Small intestine (tissue), 16 donors: ENCODE results near the gene SREK1. TPM values are rescaled to one million over a fixed set of nuclear protein-coding genes. Genes with fewer than 3 reads are reported as not detected.

Source experiments
- DNase-seq, 2 donors: peaks; one replicate each; pipeline versions ENCODE4 v3.0.0 to v3.0.0-alpha.2; 2013
- FAIRE-seq: peaks from 2 replicates; lab custom pipeline; 2012; peaks lifted over from hg19 to GRCh38; lab: Jason Lieb, UNC
- H3K27ac ChIP-seq, 3 donors: one replicate each; pipeline ENCODE4 v1.5.1; 2013; ENCODE audit warnings: low read length in 2 of 3, mild to moderate bottlenecking in 2 of 3, control low read depth in 1 of 3, inconsistent platforms in 1 of 3, low read depth in 1 of 3, moderate library complexity in 1 of 3
- H3K27me3 ChIP-seq, 3 donors: one replicate each; pipeline ENCODE4 v1.6.1; 2013; ENCODE audit warnings: low read length in 3 of 3, inconsistent platforms in 1 of 3; ENCODE audit not compliant: control insufficient read depth in 3 of 3, insufficient read depth in 3 of 3
- H3K36me3 ChIP-seq, 3 donors: one replicate each; pipeline ENCODE4 v1.6.1; 2013; ENCODE audit warnings: low read length in 3 of 3, inconsistent platforms in 1 of 3, low read depth in 1 of 3, mild to moderate bottlenecking in 1 of 3, moderate library complexity in 1 of 3; ENCODE audit not compliant: control insufficient read depth in 3 of 3, insufficient read depth in 2 of 3
- H3K4me1 ChIP-seq, 3 donors: one replicate each; pipeline ENCODE4 v1.6.1; 2013; ENCODE audit warnings: low read length in 2 of 3, inconsistent platforms in 1 of 3, low read depth in 1 of 3, mild to moderate bottlenecking in 1 of 3, moderate library complexity in 1 of 3; ENCODE audit not compliant: control insufficient read depth in 3 of 3, insufficient read depth in 2 of 3
- H3K4me3 ChIP-seq, 3 donors: one replicate each; pipeline ENCODE4 v1.5.1; 2013; ENCODE audit warnings: low read length in 3 of 3, control low read depth in 1 of 3, inconsistent platforms in 1 of 3, low read depth in 1 of 3, mild to moderate bottlenecking in 1 of 3, moderate library complexity in 1 of 3
- H3K9me3 ChIP-seq, 2 donors: one replicate each; pipeline ENCODE4 v1.6.1; 2013; ENCODE audit warnings: low read depth in 1 of 2, low read length in 1 of 2; ENCODE audit not compliant: control insufficient read depth in 2 of 2, insufficient read depth in 1 of 2
- WGBS, 3 donors: extraction: QIAGEN DNeasy Blood & Tissue Kit; methylation state at CpG; one replicate each; pipeline ENCODE4 v1.1.7; 2013; 5-methylcytosine and 5-hydroxymethylcytosine counted together
- long read RNA-seq, 10 donors: transcript quantifications; one replicate each; lab custom pipeline, GENCODE V29; 2026
- polyA plus RNA-seq, 4 donors: library from polyadenylated mRNA; stranded (reverse) in 3 of 4; unstranded in 1 of 4; fragments of 200-250 nt in 3 of 4; fragments of 120-200 nt in 1 of 4; gene quantifications; one replicate each; pipeline versions ENCODE4 v1.2.1 to v1.2.3, GENCODE V29; 2013
- donor health status: healthy with polysubstance abuse.
- donor health status: control.
- donor health status: control.
- donor health status: Bipolar disorder and iron deficiency.
- donor health status: healthy.

SREK1 gene, protein sequence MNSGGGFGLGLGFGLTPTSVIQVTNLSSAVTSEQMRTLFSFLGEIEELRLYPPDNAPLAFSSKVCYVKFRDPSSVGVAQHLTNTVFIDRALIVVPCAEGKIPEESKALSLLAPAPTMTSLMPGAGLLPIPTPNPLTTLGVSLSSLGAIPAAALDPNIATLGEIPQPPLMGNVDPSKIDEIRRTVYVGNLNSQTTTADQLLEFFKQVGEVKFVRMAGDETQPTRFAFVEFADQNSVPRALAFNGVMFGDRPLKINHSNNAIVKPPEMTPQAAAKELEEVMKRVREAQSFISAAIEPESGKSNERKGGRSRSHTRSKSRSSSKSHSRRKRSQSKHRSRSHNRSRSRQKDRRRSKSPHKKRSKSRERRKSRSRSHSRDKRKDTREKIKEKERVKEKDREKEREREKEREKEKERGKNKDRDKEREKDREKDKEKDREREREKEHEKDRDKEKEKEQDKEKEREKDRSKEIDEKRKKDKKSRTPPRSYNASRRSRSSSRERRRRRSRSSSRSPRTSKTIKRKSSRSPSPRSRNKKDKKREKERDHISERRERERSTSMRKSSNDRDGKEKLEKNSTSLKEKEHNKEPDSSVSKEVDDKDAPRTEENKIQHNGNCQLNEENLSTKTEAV
- polyA plus RNA-seq = 100 to 1,000 TPM in 1 of 4 donors, 10 to 100 TPM in 3; 18.1 to 121 (median 25.1) TPM
- long read RNA-seq, donor 1, full-length matches to known transcripts = 26 of 89 reads
- long read RNA-seq, donor 1, partial matches to known transcripts = 63 of 89 reads
- long read RNA-seq, donor 1, other reads (novel, unspliced or antisense) = 0 of 89 reads
- long read RNA-seq, donor 2, partial matches to known transcripts = 0 of 2 reads
- long read RNA-seq, donor 2, other reads (novel, unspliced or antisense) = 0 of 2 reads
- long read RNA-seq, donor 3, transcript SREK1-204 (2 exons, 763 nt) = major isoform, 7 of 34 reads
- long read RNA-seq, donor 3, transcript SREK1-207 (2 exons, 559 nt) = minor isoform, 5 of 34 reads
- long read RNA-seq, donor 3, partial matches to known transcripts = 18 of 34 reads
- long read RNA-seq, donor 3, other reads (novel, unspliced or antisense) = 0 of 34 reads
- long read RNA-seq, donor 4 = 0 reads
- long read RNA-seq, donor 5, partial matches to known transcripts = 5 of 7 reads
- long read RNA-seq, donor 5, other reads (novel, unspliced or antisense) = 0 of 7 reads
- long read RNA-seq, donor 6, full-length matches to known transcripts = 12 of 12 reads
- long read RNA-seq, donor 6, partial matches to known transcripts = 0 of 12 reads
- long read RNA-seq, donor 6, other reads (novel, unspliced or antisense) = 0 of 12 reads
- long read RNA-seq, donor 7, full-length matches to known transcripts = 14 of 19 reads
- long read RNA-seq, donor 7, partial matches to known transcripts = 5 of 19 reads
- long read RNA-seq, donor 7, other reads (novel, unspliced or antisense) = 0 of 19 reads
- long read RNA-seq, donor 8, partial matches to known transcripts = 0 of 1 reads
- long read RNA-seq, donor 8, other reads (novel, unspliced or antisense) = 0 of 1 reads
- long read RNA-seq, donor 9, partial matches to known transcripts = 0 of 5 reads
- long read RNA-seq, donor 9, other reads (novel, unspliced or antisense) = 0 of 5 reads
- long read RNA-seq, donor 10, full-length matches to known transcripts = 23 of 56 reads
- long read RNA-seq, donor 10, partial matches to known transcripts = 33 of 56 reads
- long read RNA-seq, donor 10, other reads (novel, unspliced or antisense) = 0 of 56 reads

DNA sequence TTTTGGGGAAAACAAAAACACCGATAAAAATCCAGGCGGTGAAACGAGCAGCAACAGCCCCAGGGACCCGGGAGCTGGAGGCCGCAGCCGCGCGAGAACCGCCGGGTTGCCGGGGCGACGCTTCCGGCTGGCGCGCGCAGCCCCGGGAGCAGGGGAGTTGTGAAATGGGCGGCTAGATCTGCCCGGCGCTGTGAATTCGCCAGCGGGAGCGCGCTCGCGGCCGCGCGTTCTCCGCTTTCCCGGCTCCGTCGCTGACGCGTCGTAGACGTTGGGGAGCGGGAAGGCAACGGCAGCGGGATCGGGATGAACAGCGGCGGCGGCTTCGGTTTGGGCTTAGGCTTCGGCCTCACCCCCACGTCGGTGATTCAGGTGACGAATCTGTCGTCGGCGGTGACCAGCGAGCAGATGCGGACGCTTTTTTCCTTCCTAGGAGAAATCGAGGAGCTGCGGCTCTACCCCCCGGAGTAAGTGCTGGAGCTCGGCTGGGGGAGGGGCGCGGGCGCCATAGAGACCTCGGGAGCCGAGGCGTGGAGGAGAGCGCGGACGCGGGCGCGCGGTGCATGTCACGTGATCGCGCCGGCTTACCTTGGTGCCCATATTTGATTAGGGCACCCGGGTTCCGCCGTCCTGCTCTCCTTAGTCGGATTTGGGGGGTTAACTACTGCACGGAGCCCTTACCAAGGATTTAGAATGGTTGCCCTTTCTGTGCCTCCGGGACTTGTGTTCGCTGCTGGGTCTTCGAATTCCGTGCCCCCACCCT lies at the start of gene SREK1:
SREK1 (plus strand) TSS at position 227 of the 760 bp plus-strand sequence; CDS start at position 304, 77 bp downstream.
- Histone ChIP-seq H3K4me3 (peak within 1 kb of the TSS; percentile 75 to 79 (median 78)), H3K9me3 (no peaks in the 10 kb centered on the region), H3K36me3 (peaks cover 0 to 5% (median 0%) of the 10 kb centered on the region in 3 donors), H3K27ac (peak within 1 kb of the TSS; percentile 93 to 99 (median 98)), H3K27me3 (no peaks in the 10 kb centered on the region), H3K4me1 (peaks cover 0 to 3% (median 0%) of the 10 kb centered on the region in 3 donors)
- WGBS, 3 donors = 0% methylated on average over 86 of the region's 86 CpGs
- FAIRE-seq (no peak), DNase-seq (peak; percentile 91 to 98)

GRCh38 chr5:66100851-66101250 lies 43.2 kb upstream of the SREK1 start:
- 98 to 100% (median 100%) methylated on average over 2 of the region's 2 CpGs for WGBS, 3 donors
- H3K4me3 ChIP-seq = no peak overlapping the region

DNA sequence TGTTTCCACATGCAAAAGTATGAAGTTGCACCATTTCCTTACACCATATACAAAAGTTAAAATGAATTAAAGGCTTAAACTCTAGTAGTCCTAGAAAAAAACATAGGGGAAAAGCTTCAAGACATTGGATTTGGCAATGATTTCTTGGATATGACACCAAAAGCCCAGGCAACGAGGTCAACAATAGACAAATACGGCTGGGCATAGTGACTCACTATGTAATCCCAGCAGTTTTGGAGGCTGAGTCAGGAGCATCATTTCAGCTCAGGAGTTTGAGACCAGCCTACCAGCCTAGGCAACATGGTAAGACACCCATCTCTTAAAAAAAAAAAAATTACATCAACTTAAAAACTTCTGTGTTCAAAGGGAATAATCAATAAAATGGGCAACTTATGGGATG lies 30.9 kb upstream of the SREK1 start:
- no peaks in the 10 kb centered on the region for H3K27me3 ChIP-seq
- no peak for DNase-seq
- peaks cover 0 to 9% of the 10 kb centered on the region in 2 donors for H3K9me3 ChIP-seq
- no peak for FAIRE-seq
- no peak overlapping the region for H3K4me3 ChIP-seq
- no peaks in the 10 kb centered on the region for H3K36me3 ChIP-seq
- H3K27ac ChIP-seq = no peak overlapping the region
- no peaks in the 10 kb centered on the region for H3K4me1 ChIP-seq
- WGBS, 3 donors = 83 to 90% (median 88%) methylated on average over 2 of the region's 2 CpGs

More at GRCh38 chr5:66100851-66101250, 43.2 kb upstream of the SREK1 start:
- Histone ChIP-seq H3K36me3 (no peaks in the 10 kb centered on the region), H3K4me1 (no peaks in the 10 kb centered on the region), H3K27me3 (no peaks in the 10 kb centered on the region), H3K27ac (no peak overlapping the region), H3K9me3 (peaks cover 3 to 25% of the 10 kb centered on the region in 2 donors)
- FAIRE-seq (no peak), DNase-seq (no peak)

GRCh38 chr5:66118304-66118703 lies 25.8 kb upstream of the SREK1 start:
- Histone ChIP-seq H3K27ac (no peak overlapping the region), H3K9me3 (peaks cover 0 to 6% of the 10 kb centered on the region in 2 donors), H3K4me3 (no peak overlapping the region), H3K27me3 (no peaks in the 10 kb centered on the region), H3K4me1 (no peaks in the 10 kb centered on the region), H3K36me3 (no peaks in the 10 kb centered on the region)
- no peak for DNase-seq
- WGBS, 3 donors = 66 to 84% (median 73%) methylated on average over 4 of the region's 4 CpGs
- FAIRE-seq = no peak

- Histone ChIP-seq H3K27ac (no peak overlapping the region), H3K4me3 (no peak overlapping the region), H3K4me1 (no peaks in the 10 kb centered on the region), H3K36me3 (no peaks in the 10 kb centered on the region), H3K9me3 (peaks cover 0 to 2% of the 10 kb centered on the region in 2 donors), H3K27me3 (no peaks in the 10 kb centered on the region)
- no peak for DNase-seq
- 83 to 88% (median 85%) methylated on average over 2 of the region's 2 CpGs for WGBS, 3 donors
- no peak for FAIRE-seq
Measured at GRCh38 chr5:66122379-66123034, 21.6 kb upstream of the SREK1 start.

- DNase-seq = no peak
- no peaks in the 10 kb centered on the region for H3K4me1 ChIP-seq
- H3K27me3 ChIP-seq = no peaks in the 10 kb centered on the region
- 71 to 80% (median 74%) methylated on average over 4 of the region's 4 CpGs for WGBS, 3 donors
- no peaks in the 10 kb centered on the region for H3K36me3 ChIP-seq
- H3K27ac ChIP-seq = no peak overlapping the region
- no peak for FAIRE-seq
- H3K9me3 ChIP-seq = peaks cover 0 to 2% of the 10 kb centered on the region in 2 donors
- H3K4me3 ChIP-seq = no peak overlapping the region
Measured at GRCh38 chr5:66129144-66129543, 15.0 kb upstream of the SREK1 start.

- Histone ChIP-seq H3K27me3 (no peaks in the 10 kb centered on the region), H3K36me3 (no peaks in the 10 kb centered on the region), H3K4me1 (no peaks in the 10 kb centered on the region), H3K9me3 (peaks cover 0 to 2% of the 10 kb centered on the region in 2 donors), H3K4me3 (no peak overlapping the region), H3K27ac (no peak overlapping the region)
- DNase-seq = no peak
- 92 to 95% (median 94%) methylated on average over 1 of the region's 1 CpG for WGBS, 3 donors
- FAIRE-seq = no peak
Measured at GRCh38 chr5:66130493-66130892, 13.6 kb upstream of the SREK1 start.
